OCI-LY1 (cell line): ENCODE data around the gene HSP90AB1.

Experiments
- H2AFZ ChIP-seq: fragments of 200-600 bp; sonication (generic), shearing (Covaris generic); 2 replicates; pipeline ENCODE4 v1.6.0; 2014; ENCODE audit warnings: antibody characterized with exemption, mild to moderate bottlenecking, low read length
- H3F3A ChIP-seq: fragments of 200-600 bp; sonication (generic), shearing (Covaris generic); 2 replicates; pipeline ENCODE4 v1.6.0; 2014; ENCODE audit warnings: mild to moderate bottlenecking, antibody characterized with exemption, low read length, moderate library complexity; ENCODE audit not compliant: insufficient read depth
- H3K27ac ChIP-seq: fragments of 200-600 bp; sonication (generic); 2 replicates; pipeline ENCODE4 v1.5.1; 2014; ENCODE audit warnings: low read length, mixed run types, mild to moderate bottlenecking, low read depth; ENCODE audit not compliant: poor library complexity, severe bottlenecking
- H3K27me3 ChIP-seq: fragments of 200-600 bp; sonication (generic); 2 replicates; pipeline ENCODE4 v1.6.0; 2014; ENCODE audit warnings: antibody characterized with exemption, mild to moderate bottlenecking, low read length, moderate library complexity; ENCODE audit not compliant: insufficient read depth
- H3K36me3 ChIP-seq: fragments of 200-600 bp; sonication (generic); 2 replicates; pipeline ENCODE4 v1.6.1; 2014; ENCODE audit warnings: mild to moderate bottlenecking, antibody characterized with exemption, low read length, moderate library complexity, mixed read lengths; ENCODE audit not compliant: insufficient read depth
- H3K4me1 ChIP-seq: fragments of 200-600 bp; sonication (generic); 2 replicates; pipeline ENCODE4 v1.5.1; 2014; ENCODE audit warnings: mild to moderate bottlenecking, low read length, moderate library complexity; ENCODE audit not compliant: insufficient read depth, severe bottlenecking
- H3K4me2 ChIP-seq: fragments of 200-600 bp; sonication (generic), shearing (Covaris generic); 2 replicates; pipeline ENCODE4 v1.6.1; 2014; ENCODE audit warnings: low read length
- H3K4me3 ChIP-seq: fragments of 200-600 bp; sonication (generic); 2 replicates; pipeline ENCODE4 v1.5.1; 2014; ENCODE audit warnings: low read length, low read depth, mild to moderate bottlenecking, mixed read lengths; ENCODE audit not compliant: poor library complexity, severe bottlenecking
- H3K79me2 ChIP-seq: fragments of 200-600 bp; shearing (Covaris generic); 2 replicates; pipeline ENCODE4 v1.6.1; 2016; ENCODE audit warnings: mixed run types, low read length, mixed read lengths; ENCODE audit not compliant: insufficient read depth
- H3K9ac ChIP-seq: fragments of 200-600 bp; sonication (generic), shearing (Covaris generic); 2 replicates; pipeline ENCODE4 v1.6.1; 2014; ENCODE audit warnings: mild to moderate bottlenecking, low read length, mixed read lengths
- H3K9me2 ChIP-seq: fragments of 200-600 bp; sonication (generic), shearing (Covaris generic); 2 replicates; pipeline ENCODE4 v1.6.1; 2014; ENCODE audit warnings: low read depth, mild to moderate bottlenecking, low read length, mixed read lengths
- H3K9me3 ChIP-seq: fragments of 200-600 bp; shearing (Covaris generic); 2 replicates; pipeline ENCODE4 v1.6.1; 2014; ENCODE audit warnings: low read length, mixed read lengths
- H4K20me1 ChIP-seq: fragments of 200-600 bp; sonication (generic), shearing (Covaris generic); 2 replicates; pipeline ENCODE4 v1.6.0; 2016; ENCODE audit warnings: mild to moderate bottlenecking, low read length; ENCODE audit not compliant: insufficient read depth
- EZH2 ChIP-seq: fragments of 200-600 bp; sonication (generic), shearing (Covaris generic); IDR thresholded peaks from 2 replicates; pipeline ENCODE4 v1.8.0; 2017; ENCODE audit warnings: borderline replicate concordance, mixed run types, mild to moderate bottlenecking, antibody characterized with exemption, low read length, moderate library complexity, mixed read lengths
- TF ChIP-seq, protein P1 (sequence below): fragments of 200-600 bp; sonication (generic), shearing (Covaris generic); IDR thresholded peaks from 2 replicates; pipeline ENCODE4 v1.5.1; 2017; ENCODE audit warnings: mild to moderate bottlenecking, antibody characterized with exemption, low read length, moderate library complexity, mixed read lengths

The HSP90AB1 gene

DNA sequence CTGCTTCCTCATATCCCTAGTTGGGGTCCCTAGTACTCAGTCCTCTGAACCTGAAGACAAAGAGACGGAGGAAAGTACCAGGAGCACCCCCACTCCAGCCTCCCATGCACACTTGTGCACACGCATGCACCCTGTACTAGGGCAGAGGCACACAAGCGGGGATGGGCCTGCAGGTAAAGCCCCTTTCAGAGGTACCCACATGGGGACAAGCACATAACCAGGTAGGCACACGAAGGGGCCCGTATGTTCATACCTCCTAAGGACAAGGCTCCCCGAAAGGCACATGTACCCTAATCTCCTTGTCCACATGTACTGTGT, 24.5 kb downstream of the HSP90AB1 start:
- peak overlapping the region; percentile 41; the same call in 1 of the 2 replicates for H3K4me2 ChIP-seq
- H3K9me3 ChIP-seq: no peaks in the 10 kb centered on the region
- no peak overlapping the region for H3K27ac ChIP-seq
- H3K9ac ChIP-seq: no peak overlapping the region
- H3F3A ChIP-seq: no peaks in the 10 kb centered on the region
- TF ChIP-seq EZH2: no peak
- TF ChIP-seq, protein P1, sequence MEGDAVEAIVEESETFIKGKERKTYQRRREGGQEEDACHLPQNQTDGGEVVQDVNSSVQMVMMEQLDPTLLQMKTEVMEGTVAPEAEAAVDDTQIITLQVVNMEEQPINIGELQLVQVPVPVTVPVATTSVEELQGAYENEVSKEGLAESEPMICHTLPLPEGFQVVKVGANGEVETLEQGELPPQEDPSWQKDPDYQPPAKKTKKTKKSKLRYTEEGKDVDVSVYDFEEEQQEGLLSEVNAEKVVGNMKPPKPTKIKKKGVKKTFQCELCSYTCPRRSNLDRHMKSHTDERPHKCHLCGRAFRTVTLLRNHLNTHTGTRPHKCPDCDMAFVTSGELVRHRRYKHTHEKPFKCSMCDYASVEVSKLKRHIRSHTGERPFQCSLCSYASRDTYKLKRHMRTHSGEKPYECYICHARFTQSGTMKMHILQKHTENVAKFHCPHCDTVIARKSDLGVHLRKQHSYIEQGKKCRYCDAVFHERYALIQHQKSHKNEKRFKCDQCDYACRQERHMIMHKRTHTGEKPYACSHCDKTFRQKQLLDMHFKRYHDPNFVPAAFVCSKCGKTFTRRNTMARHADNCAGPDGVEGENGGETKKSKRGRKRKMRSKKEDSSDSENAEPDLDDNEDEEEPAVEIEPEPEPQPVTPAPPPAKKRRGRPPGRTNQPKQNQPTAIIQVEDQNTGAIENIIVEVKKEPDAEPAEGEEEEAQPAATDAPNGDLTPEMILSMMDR: no peak
- no peaks in the 10 kb centered on the region for H3K4me1 ChIP-seq
- H4K20me1 ChIP-seq: no peaks in the 10 kb centered on the region
- no peaks in the 10 kb centered on the region for H3K79me2 ChIP-seq
- no peaks in the 10 kb centered on the region for H3K9me2 ChIP-seq
- no peak overlapping the region for H2AFZ ChIP-seq
- peaks cover 6% of the 10 kb centered on the region; the same call in 1 of the 2 replicates for H3K27me3 ChIP-seq
- H3K36me3 ChIP-seq: no peaks in the 10 kb centered on the region
- H3K4me3 ChIP-seq: peak overlapping the region; percentile 36

DNA sequence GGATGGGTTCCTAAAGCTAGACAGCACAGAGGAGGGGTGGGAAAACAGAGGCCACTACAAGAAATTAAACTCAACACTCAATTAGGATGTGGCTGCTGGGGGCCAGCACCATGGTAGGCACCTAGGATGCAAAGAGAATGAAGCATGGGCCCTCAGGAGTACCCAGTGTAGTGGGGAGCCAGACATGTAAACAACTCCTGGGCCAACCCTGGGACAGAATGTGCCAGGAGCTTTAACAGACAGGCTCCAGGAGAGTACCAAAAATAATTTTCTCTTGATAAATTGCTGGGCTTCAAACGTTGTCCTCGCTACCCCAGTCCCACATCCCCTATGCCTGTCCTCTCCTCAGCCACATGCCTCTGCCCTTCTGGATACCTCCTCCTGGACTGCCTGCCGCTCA, 25.0 kb downstream of the HSP90AB1 start:
- Histone ChIP-seq H3K36me3 (no peaks in the 10 kb centered on the region), H3K79me2 (no peaks in the 10 kb centered on the region), H4K20me1 (no peaks in the 10 kb centered on the region), H3K9me3 (no peaks in the 10 kb centered on the region), H2AFZ (no peak overlapping the region), H3K9ac (no peak overlapping the region), H3K4me2 (no peak overlapping the region), H3K27ac (no peak overlapping the region), H3K9me2 (no peaks in the 10 kb centered on the region), H3K4me3 (no peak overlapping the region), H3K27me3 (peaks cover 6% of the 10 kb centered on the region; the same call in 1 of the 2 replicates), H3F3A (no peaks in the 10 kb centered on the region), H3K4me1 (no peaks in the 10 kb centered on the region)
- TF ChIP-seq EZH2: no peak
- TF ChIP-seq, protein P1: no peak

DNA sequence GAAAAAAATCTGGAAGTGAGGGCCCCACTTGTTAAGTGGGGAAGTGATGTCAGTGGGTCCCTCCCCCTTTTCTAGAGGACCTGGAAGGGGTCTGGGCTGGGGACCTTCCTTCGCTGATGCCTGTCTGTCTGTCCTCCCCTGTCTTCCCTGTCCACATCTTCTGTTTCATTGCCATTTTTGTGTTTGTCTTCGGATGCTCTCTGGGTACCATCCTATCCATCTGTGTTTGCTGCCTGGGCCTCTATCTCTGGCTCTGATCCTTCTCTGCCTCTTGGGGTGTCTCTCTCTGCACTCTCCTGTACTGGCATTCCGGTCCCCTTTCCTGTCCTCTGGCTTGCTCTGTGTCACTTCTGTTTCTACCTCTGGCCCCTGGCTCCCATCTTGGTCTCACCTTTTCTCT, 25.6 kb downstream of the HSP90AB1 start:
- Histone ChIP-seq H3K9ac (no peak overlapping the region), H3K4me1 (no peaks in the 10 kb centered on the region), H3K9me2 (no peaks in the 10 kb centered on the region), H3K36me3 (no peaks in the 10 kb centered on the region), H3K4me3 (no peak overlapping the region), H3K27me3 (peaks cover 6% of the 10 kb centered on the region; the same call in 1 of the 2 replicates), H3F3A (no peaks in the 10 kb centered on the region), H3K4me2 (no peak overlapping the region), H3K9me3 (no peaks in the 10 kb centered on the region), H4K20me1 (no peaks in the 10 kb centered on the region), H2AFZ (no peak overlapping the region), H3K79me2 (no peaks in the 10 kb centered on the region), H3K27ac (no peak overlapping the region)
- TF ChIP-seq, protein P1: no peak
- TF ChIP-seq EZH2: no peak
